ENCODE measurements around the gene LCTL. TPM values are rescaled to one million over a fixed set of nuclear protein-coding genes. Genes with fewer than 3 reads are reported as not detected.

LCTL gene
- total RNA-seq, 2 experiments from 2014 or later = not detected

DNA sequence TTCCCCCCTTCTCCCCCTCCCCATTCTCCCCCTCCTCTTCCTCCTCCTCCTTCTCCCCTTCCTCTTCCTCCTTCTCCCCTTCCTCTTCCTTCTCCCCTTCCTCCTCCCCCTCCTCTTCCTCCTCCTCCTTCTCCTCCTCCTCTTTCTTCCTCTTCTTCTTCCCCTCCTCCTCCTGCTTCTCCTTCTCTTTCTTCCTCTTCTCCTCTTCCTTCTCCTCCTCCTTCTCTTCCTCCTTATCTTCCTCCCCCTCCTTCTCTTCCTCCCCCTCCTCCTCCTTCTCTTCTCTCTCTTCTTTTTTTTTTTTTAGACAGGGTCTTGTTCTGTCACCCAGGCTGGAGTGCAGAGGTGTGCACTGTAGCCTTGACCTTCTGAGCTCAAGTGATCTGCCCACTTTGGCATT lies 21.2 kb upstream of the LCTL start:
- ATAC-seq (ENCODE audit: low read depth) (no peak), DNase-seq (no peak)
- POLR2A ChIA-PET = interaction anchor here (0.6 kb wide), 1 partner anchor 24 kb away, joined by 3 read pairs; no protein-coding TSS in a partner anchor
- Mint-ChIP-seq H3K4me3 (no peak overlapping the region), H3K4me1 (no peaks in the 10 kb centered on the region), H3K27ac (no peak overlapping the region), H3K36me3 (no peaks in the 10 kb centered on the region), H3K27me3 (peaks cover 16% of the 10 kb centered on the region), H3K9me3 (no peaks in the 10 kb centered on the region)

DNA sequence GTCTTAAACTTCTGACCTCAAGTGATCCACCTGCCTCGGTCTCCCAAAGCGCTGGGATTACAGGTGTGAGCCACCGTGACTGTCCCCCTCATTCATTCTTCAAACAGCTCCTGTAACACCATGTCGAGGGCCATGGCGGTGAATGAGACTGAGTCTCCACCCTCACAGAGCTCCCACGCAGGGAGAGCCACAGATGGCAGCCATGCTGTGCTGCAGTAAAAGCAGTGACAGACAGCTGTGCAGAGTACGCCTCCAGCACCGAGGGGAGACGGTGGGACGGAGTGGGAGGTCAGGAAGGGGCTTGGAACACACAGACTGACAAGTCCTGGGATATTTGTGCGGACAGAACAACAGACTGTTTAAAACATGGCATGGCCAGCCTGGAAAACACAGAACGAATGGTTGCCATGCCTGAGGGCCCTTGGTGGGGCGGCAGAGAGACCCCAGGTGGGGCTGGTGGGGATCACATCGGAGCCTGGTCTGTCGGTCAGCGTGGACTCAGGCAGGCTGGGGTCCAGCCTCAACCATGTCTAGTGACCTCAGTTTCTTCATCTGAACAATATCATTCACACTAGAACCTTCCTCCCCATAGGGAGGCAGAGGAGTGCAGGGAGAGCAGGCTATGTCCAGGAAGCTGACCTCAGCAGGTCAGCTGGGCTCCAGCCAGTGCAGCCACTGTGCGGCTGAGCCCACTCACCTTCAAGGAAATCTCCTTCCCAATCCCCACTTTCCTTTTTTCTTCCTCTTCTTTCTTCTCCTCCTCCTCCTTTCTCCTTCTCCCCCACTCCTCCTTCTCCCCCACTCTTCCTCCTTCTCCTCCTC lies 20.6 kb upstream of the LCTL start:
- Mint-ChIP-seq H3K27me3 (peaks cover 16% of the 10 kb centered on the region), H3K36me3 (no peaks in the 10 kb centered on the region), H3K4me3 (no peak overlapping the region), H3K9me3 (no peaks in the 10 kb centered on the region), H3K4me1 (peaks cover 3% of the 10 kb centered on the region), H3K27ac (no peak overlapping the region)
- POLR2A ChIA-PET = no interaction called here
- no peak for ATAC-seq (ENCODE audit: low read depth)
- no peak for DNase-seq

DNA sequence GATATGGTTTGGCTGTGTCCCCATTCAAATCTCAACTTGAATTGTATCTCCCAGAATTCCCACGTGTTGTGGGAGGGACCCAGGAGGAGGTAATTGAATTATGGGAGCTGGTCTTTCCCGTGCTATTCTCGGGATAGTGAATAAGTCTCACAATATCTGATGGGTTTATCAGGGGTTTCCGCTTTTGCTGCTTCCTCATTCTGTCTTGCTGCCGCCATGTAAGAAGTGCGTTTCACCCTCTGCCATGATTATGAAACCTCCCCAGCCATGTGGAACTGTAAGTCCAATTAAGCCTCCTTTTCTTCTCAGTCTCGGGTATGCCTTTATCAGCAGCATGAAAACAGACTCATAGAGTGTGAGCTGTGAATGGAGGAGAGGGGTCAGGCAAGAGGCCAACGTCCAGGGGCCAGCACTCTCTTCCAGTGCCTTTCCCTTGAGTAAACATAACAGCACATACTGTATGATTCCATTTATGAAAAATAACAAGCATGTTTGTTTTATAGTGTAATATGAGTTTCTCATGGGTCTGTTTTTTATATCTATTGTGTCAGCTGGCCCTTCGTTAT lies 16.3 kb upstream of the LCTL start:
- Mint-ChIP-seq H3K4me1 (peaks cover 17% of the 10 kb centered on the region), H3K9me3 (no peaks in the 10 kb centered on the region), H3K27me3 (peaks cover 11% of the 10 kb centered on the region), H3K36me3 (no peaks in the 10 kb centered on the region), H3K4me3 (no peak overlapping the region), H3K27ac (no peak overlapping the region)
- POLR2A ChIA-PET = interaction anchor here (0.6 kb wide), 1 partner anchor 1452 kb away, joined by 3 read pairs; no protein-coding TSS in a partner anchor
- no peak for DNase-seq
- no peak for ATAC-seq (ENCODE audit: low read depth)

DNA sequence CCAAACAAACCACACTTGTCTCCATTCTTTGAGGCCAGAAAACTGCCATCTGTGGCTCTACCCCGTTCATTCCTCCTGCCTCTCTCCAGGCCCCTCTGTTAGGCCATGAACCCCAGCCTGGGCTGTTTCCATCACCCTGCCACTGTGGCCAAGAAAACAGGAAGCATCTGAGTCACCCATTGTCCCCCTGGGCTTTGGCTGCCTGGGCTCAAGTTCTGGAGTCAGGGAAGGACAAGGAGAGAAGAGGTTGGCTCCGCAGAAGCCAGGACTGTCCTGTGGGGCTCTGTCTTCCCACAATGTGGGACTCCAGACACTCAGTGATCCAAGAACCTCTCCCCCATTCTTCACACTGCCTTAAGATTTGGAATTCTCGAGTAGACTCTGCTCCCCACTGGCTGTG lies 14.8 kb upstream of the LCTL start:
- POLR2A ChIA-PET = no interaction called here
- H3K9me3 Mint-ChIP-seq = no peaks in the 10 kb centered on the region
- H3K27me3 Mint-ChIP-seq = peaks cover 5% of the 10 kb centered on the region
- no peak overlapping the region for H3K27ac Mint-ChIP-seq
- DNase-seq (no peak), ATAC-seq (ENCODE audit: low read depth) (no peak)
- no peaks in the 10 kb centered on the region for H3K36me3 Mint-ChIP-seq
- H3K4me3 Mint-ChIP-seq = no peak overlapping the region
- peaks cover 17% of the 10 kb centered on the region for H3K4me1 Mint-ChIP-seq

DNA sequence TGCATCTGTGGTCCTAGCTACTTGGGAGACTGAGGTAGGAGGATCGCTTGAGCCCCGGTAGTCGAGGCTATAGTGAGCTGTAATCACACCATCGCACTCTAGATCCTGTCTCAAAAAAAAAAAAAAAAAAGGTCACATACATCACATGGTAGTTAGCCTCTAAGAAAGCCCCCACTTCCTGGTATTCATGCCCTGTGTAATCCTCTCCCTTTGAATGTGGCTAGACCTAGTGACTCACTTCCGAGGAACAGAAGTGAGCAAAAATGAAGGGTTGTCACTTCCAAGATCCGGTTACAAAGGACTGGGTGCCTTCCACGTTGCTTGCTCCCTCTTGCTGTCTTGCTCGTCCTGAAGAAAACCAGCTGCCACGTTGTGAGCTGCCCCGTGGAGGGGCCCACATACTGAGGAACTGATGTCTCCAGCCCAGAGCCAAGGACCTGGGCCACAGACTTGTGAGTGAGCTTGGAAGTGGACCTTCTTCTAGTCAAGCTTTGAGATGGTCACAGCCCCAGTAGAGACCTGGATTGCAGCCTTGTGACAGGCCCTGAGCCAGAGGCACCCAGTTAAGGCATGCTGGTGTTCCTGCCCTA lies 12.6 kb upstream of the LCTL start:
- Mint-ChIP-seq H3K27me3 (no peaks in the 10 kb centered on the region), H3K36me3 (no peaks in the 10 kb centered on the region), H3K9me3 (no peaks in the 10 kb centered on the region), H3K4me3 (no peak overlapping the region), H3K27ac (peak overlapping the region; percentile 70), H3K4me1 (peaks cover 17% of the 10 kb centered on the region)
- POLR2A ChIA-PET = interaction anchor here (0.6 kb wide), 1 partner anchor 834 kb away, joined by 3 read pairs; no protein-coding TSS in a partner anchor
- ATAC-seq (ENCODE audit: low read depth) (peak; percentile 82), DNase-seq (no peak)

DNA sequence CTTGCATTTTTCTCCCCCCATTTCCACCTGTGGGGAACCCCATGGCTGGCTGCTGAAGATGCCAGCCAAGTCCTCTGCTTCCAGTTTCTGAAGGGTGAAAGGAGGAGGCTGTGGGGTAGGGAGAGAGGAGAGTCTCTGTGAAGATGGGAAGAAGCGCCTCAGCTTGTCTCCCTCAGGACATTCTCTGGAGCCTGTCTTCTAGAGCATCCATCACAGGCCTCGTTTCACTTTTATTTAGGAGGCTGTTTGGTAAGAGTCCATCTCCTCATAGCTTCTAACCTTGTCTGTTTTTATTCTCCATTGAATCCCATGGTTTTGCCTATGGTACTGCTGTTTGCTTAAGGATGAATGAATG lies 8.8 kb upstream of the LCTL start:
- POLR2A ChIA-PET = no interaction called here
- H3K36me3 Mint-ChIP-seq = no peaks in the 10 kb centered on the region

DNA sequence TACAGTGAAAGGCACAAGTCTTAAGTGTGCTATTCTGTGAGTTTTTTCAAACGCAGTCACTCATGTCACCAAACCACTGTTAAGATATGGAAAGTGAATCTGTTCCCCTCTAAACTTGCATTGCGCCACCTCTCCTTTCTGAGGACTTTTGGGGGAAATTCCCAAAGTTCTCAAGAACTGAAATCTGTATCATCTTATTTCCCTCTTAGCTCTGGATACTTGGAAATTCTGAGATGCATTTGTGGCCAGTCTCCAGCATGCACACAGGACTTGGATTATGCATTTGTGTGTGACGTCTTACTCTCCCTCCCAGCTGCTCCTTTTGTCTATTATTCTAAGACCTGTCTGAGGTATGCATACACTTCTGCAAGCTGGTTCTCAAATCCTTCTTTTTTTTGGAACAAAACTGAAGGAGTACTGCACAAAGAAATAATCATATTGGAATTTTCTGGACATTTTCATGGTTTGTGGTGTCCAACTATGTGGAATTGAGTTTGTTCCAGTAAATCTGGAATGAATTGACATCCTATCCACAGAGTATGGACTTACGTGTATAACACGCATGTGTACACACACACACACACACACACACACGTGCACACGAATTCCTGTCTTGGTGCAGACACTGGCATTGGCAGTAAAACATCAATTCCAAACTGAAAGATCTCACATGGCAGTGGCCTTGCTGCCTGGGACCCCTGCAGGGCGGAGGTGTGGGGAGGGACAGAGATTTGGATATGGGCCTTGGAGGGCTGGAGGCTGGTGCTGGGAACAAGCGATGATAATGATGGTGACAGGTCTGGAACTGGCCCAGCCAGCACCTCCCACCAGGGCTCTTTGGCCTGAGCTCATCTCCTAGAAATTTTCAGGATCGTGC lies 8.2 kb upstream of the LCTL start:
- no peaks in the 10 kb centered on the region for H3K9me3 Mint-ChIP-seq
- no peak for DNase-seq
- POLR2A ChIA-PET = no interaction called here
- H3K4me1 Mint-ChIP-seq = peaks cover 12% of the 10 kb centered on the region
- no peak overlapping the region for H3K27ac Mint-ChIP-seq
- H3K36me3 Mint-ChIP-seq = no peaks in the 10 kb centered on the region
- no peaks in the 10 kb centered on the region for H3K27me3 Mint-ChIP-seq
- H3K4me3 Mint-ChIP-seq = no peak overlapping the region
- ATAC-seq (ENCODE audit: low read depth) = no peak

More for the DNA sequence above, 8.8 kb upstream of the LCTL start:
- Mint-ChIP-seq H3K27ac (no peak overlapping the region), H3K4me1 (peaks cover 12% of the 10 kb centered on the region), H3K9me3 (no peaks in the 10 kb centered on the region), H3K27me3 (no peaks in the 10 kb centered on the region), H3K4me3 (no peak overlapping the region)
- ATAC-seq (ENCODE audit: low read depth) (no peak), DNase-seq (no peak)

DNA sequence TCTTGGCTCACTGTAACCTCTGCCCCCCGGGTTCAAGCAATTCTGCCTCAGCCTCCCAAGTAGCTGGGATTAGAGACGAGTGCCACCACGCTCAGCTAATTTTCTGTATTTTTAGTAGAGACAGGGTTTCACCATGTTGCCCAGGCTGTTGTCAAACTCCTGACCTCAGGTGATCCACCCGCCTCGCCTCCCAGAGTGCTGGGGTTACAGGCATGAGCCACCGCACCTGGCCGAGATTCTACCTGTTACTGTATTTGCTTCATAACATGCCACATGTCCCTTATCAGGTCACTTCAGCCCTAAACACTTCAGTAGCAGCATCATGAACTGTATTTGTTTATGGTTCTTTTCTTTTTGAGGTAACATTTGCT lies 7.5 kb upstream of the LCTL start:
- Mint-ChIP-seq H3K4me1 (peaks cover 8% of the 10 kb centered on the region), H3K4me3 (no peak overlapping the region), H3K36me3 (no peaks in the 10 kb centered on the region), H3K27ac (no peak overlapping the region), H3K9me3 (no peaks in the 10 kb centered on the region), H3K27me3 (no peaks in the 10 kb centered on the region)
- no peak for ATAC-seq (ENCODE audit: low read depth)
- no peak for DNase-seq
- POLR2A ChIA-PET = no interaction called here

DNA sequence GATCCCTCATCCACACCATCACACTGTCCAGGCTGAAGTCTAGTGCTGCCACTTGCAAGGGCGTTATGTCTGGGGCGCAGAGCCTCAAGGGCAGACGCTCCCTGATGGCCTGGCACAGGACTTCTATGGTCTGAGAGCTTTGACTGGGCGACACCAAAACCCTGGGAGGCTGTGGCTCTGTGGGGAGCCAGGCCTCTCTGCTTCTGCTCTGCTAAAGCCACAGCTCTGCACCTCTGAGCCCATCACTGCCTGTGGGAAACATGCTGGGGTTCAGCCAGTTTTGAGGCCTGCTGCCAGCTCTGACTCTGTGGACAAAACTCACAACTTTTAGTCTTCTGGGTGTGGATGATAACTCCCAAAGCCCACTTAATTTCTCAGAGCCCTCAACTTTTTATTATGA lies 6.3 kb upstream of the LCTL start:
- H3K9me3 Mint-ChIP-seq = no peaks in the 10 kb centered on the region
- peaks cover 2% of the 10 kb centered on the region for H3K4me1 Mint-ChIP-seq
- H3K27me3 Mint-ChIP-seq = no peaks in the 10 kb centered on the region

DNA sequence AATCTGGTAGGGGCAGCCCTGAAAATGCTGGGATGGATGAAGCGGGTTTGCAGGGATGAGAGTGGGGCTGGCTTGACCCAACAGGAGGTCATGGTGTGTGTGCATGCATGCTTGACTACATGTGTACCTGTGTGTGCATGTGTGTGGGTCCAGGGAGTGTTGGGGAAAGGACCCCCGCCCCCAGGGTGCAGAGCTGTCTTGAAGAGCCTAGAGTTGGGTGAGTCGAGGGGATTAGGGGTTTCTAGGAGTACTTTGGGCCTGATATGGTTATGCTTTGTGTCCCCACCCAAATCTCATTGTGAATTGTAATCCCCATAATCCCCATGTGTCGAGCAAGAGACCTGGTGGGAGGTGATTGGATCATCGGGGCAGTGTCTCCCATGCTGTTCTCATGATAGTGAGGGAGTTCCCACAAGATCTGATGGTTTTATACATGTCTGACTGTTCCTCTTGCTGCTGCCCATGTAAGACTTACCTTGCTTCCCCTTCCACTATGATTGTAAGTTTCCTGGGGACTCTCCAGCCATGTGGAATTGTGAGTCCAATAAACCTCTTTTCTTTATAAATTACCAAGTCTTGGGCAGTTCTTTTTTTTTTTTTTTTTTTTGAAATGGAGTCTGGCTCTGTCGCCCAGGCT lies 5.2 kb upstream of the LCTL start:
- ATAC-seq (ENCODE audit: low read depth) (no peak), DNase-seq (no peak)
- Mint-ChIP-seq H3K9me3 (no peaks in the 10 kb centered on the region), H3K36me3 (no peaks in the 10 kb centered on the region), H3K4me3 (no peak overlapping the region), H3K27me3 (peaks cover 4% of the 10 kb centered on the region), H3K27ac (no peak overlapping the region), H3K4me1 (peaks cover 10% of the 10 kb centered on the region)
- POLR2A ChIA-PET = no interaction called here

More for the DNA sequence above, 6.3 kb upstream of the LCTL start:
- no peaks in the 10 kb centered on the region for H3K36me3 Mint-ChIP-seq
- no peak overlapping the region for H3K4me3 Mint-ChIP-seq
- H3K27ac Mint-ChIP-seq = no peak overlapping the region
- POLR2A ChIA-PET = interaction anchor here (0.6 kb wide), 1 partner anchor 33 kb away, joined by 5 read pairs; no protein-coding TSS in a partner anchor
- no peak for ATAC-seq (ENCODE audit: low read depth)
- no peak for DNase-seq

DNA sequence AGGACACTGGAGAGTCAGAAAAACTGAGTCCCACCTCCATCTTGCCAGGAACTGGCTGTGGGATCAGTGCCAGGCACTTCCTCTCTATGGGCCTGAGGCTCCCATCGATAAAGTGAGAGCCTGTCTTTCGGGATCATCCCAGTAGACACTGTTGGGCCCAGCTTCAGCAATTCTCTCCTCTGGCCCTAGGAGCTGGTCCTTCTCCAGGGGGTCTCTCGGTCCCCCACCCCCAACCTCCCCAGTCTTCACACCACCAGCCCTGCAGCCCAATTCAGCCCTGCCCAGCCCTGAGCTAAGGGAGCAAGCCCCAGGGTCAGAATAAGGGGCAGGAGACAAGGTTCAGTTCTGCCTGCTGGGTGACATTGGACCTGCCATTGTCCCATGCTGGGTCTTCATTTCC lies 4.5 kb upstream of the LCTL start:
- H3K9me3 Mint-ChIP-seq = no peaks in the 10 kb centered on the region
- POLR2A ChIA-PET = interaction anchor here (0.6 kb wide), 1 partner anchor 1436 kb away, joined by 3 read pairs; no protein-coding TSS in a partner anchor
- ATAC-seq (ENCODE audit: low read depth) = no peak
- H3K4me3 Mint-ChIP-seq = no peak overlapping the region
- no peaks in the 10 kb centered on the region for H3K36me3 Mint-ChIP-seq
- peaks cover 10% of the 10 kb centered on the region for H3K4me1 Mint-ChIP-seq
- no peak overlapping the region for H3K27ac Mint-ChIP-seq
- DNase-seq = no peak
- peaks cover 4% of the 10 kb centered on the region for H3K27me3 Mint-ChIP-seq

DNA sequence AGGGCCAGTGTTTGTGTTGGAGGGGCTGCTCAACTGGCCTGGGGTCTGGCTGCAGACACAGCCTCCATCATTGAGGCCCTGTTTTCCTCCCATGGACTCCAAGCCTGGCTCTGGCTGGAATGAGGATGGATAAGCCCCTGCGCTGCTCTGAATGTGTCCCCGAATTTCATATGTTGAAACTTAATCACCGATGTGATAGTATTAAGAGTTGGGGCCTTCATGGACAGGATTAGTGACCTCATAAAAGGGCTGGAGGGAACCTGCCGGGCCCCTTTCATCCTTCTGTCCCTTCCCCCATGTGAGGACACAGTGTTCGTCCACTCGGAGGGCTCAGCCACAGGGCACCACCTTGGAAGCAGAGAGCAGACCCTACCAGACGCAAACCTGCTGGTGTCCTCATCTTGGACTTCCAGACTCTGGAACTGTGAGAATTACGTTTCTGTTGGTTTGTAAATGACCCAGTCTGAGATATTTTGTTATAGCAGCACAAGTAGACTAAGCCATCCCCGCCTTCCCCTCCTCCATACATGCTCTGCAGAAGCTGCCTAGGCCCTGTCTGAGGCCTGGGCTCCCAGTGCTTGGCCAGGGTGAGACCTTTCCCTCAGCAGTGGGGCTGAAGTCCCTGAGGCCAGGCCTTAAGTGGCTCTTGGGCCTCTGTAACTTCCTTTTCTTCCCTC lies 3.8 kb upstream of the LCTL start:
- Mint-ChIP-seq H3K4me3 (no peak overlapping the region), H3K27ac (no peak overlapping the region), H3K4me1 (peaks cover 10% of the 10 kb centered on the region), H3K36me3 (no peaks in the 10 kb centered on the region), H3K27me3 (peaks cover 4% of the 10 kb centered on the region), H3K9me3 (no peaks in the 10 kb centered on the region)
- POLR2A ChIA-PET = interaction anchor here (0.6 kb wide), 1 partner anchor 1436 kb away, joined by 3 read pairs; no protein-coding TSS in a partner anchor
- ATAC-seq (ENCODE audit: low read depth) = no peak
- DNase-seq = no peak
